ENCODE results near the gene CMTM5.

CMTM5 gene

GRCh38 chr14:23411563-23412525 is 35.0 kb downstream of the CMTM5 start:
- peaks cover 2 to 4% of the 10 kb centered on the region in 2 experiments for H3K4me1 ChIP-seq (ENCODE audit: control insufficient read depth in 1 of 2, insufficient read depth in 2 of 2, low read length in 2 of 2)
- no peak for DNase-seq
- H3K4ac ChIP-seq (ENCODE audit: low read depth, low read length), result no peak overlapping the region
- no peak overlapping the region for H4K12ac ChIP-seq (ENCODE audit: low read depth, low read length)
- H3K14ac ChIP-seq (ENCODE audit: low read length), result no peak overlapping the region
- no peak overlapping the region for H2AK5ac ChIP-seq (ENCODE audit: low read length)
- no peak overlapping the region for H3K4me2 ChIP-seq (ENCODE audit: low read length)
- H3K79me1 ChIP-seq (ENCODE audit: low read length), result no peaks in the 10 kb centered on the region
- H2BK120ac ChIP-seq (ENCODE audit: insufficient read depth, low read length, poor library complexity), result no peak overlapping the region
- no peak overlapping the region for H3K4me3 ChIP-seq (ENCODE audit: low read depth, low read length)
- H2BK5ac ChIP-seq (ENCODE audit: low read depth, low read length, poor library complexity), result no peak overlapping the region
- H3K23ac ChIP-seq (ENCODE audit: low read length), result no peak overlapping the region
- H3K27ac ChIP-seq (ENCODE audit: low read depth, low read length), result no peak overlapping the region
- H2AFZ ChIP-seq (ENCODE audit: insufficient read depth, low read length, poor library complexity), result no peak overlapping the region
- no CpG with 5 or more reads among the region's 14 CpGs for WGBS (ENCODE audit: extremely low coverage, insufficient coverage, insufficient read length)
- no peak overlapping the region for H2BK12ac ChIP-seq (ENCODE audit: low read length)
- H3K27me3 ChIP-seq (ENCODE audit: insufficient read depth, low read length), result no peaks in the 10 kb centered on the region
- no peak overlapping the region for H3K9ac ChIP-seq (ENCODE audit: low read length)
- no peak overlapping the region for H3K18ac ChIP-seq (ENCODE audit: low read length)
- no peaks in the 10 kb centered on the region for H3K79me2 ChIP-seq (ENCODE audit: control insufficient read depth, insufficient read depth, low read length, poor library complexity)
- no peaks in the 10 kb centered on the region for H3K9me3 ChIP-seq (ENCODE audit: insufficient read depth, low read depth, low read length)
- no peak overlapping the region for H4K8ac ChIP-seq (ENCODE audit: low read depth, low read length)
- no peaks in the 10 kb centered on the region for H3K36me3 ChIP-seq (ENCODE audit: control insufficient read depth in 1 of 2, insufficient read depth in 2 of 2, low read length in 2 of 2)
- H4K91ac ChIP-seq (ENCODE audit: low read depth, low read length), result no peak overlapping the region

- Histone ChIP-seq H2AFZ (ENCODE audit: insufficient read depth, low read length, poor library complexity) (no peak overlapping the region), H3K9ac (ENCODE audit: low read length) (no peak overlapping the region), H3K79me2 (ENCODE audit: control insufficient read depth, insufficient read depth, low read length, poor library complexity) (no peaks in the 10 kb centered on the region), H3K14ac (ENCODE audit: low read length) (no peak overlapping the region), H3K79me1 (ENCODE audit: low read length) (no peaks in the 10 kb centered on the region), H2BK120ac (ENCODE audit: insufficient read depth, low read length, poor library complexity) (no peak overlapping the region), H3K4ac (ENCODE audit: low read depth, low read length) (no peak overlapping the region), H2BK5ac (ENCODE audit: low read depth, low read length, poor library complexity) (no peak overlapping the region), H3K9me3 (ENCODE audit: insufficient read depth, low read depth, low read length) (no peaks in the 10 kb centered on the region), H3K27ac (ENCODE audit: low read depth, low read length) (no peak overlapping the region), H3K4me3 (ENCODE audit: low read depth, low read length) (no peak overlapping the region), H3K27me3 (ENCODE audit: insufficient read depth, low read length) (no peaks in the 10 kb centered on the region), H3K36me3 (ENCODE audit: control insufficient read depth in 1 of 2, insufficient read depth in 2 of 2, low read length in 2 of 2) (no peaks in the 10 kb centered on the region), H2AK5ac (ENCODE audit: low read length) (no peak overlapping the region), H2BK12ac (ENCODE audit: low read length) (no peak overlapping the region), H3K4me1 (ENCODE audit: control insufficient read depth in 1 of 2, insufficient read depth in 2 of 2, low read length in 2 of 2) (peaks cover 2 to 4% of the 10 kb centered on the region in 2 experiments), H3K4me2 (ENCODE audit: low read length) (no peak overlapping the region), H4K91ac (ENCODE audit: low read depth, low read length) (no peak overlapping the region), H3K18ac (ENCODE audit: low read length) (no peak overlapping the region), H4K8ac (ENCODE audit: low read depth, low read length) (no peak overlapping the region), H4K12ac (ENCODE audit: low read depth, low read length) (no peak overlapping the region), H3K23ac (ENCODE audit: low read length) (no peak overlapping the region)
- no peak for DNase-seq
- no CpG with 5 or more reads among the region's 16 CpGs for WGBS (ENCODE audit: extremely low coverage, insufficient coverage, insufficient read length)
These were observed 36.8 kb downstream of the CMTM5 start for GRCh38 chr14:23413681-23414080.

- DNase-seq, result no peak
- no peak overlapping the region for H2BK12ac ChIP-seq (ENCODE audit: low read length)
- H3K4me3 ChIP-seq (ENCODE audit: low read depth, low read length), result no peak overlapping the region
- H3K27ac ChIP-seq (ENCODE audit: low read depth, low read length), result no peak overlapping the region
- no peak overlapping the region for H3K9ac ChIP-seq (ENCODE audit: low read length)
- H3K18ac ChIP-seq (ENCODE audit: low read length), result no peak overlapping the region
- H3K27me3 ChIP-seq (ENCODE audit: insufficient read depth, low read length), result no peaks in the 10 kb centered on the region
- no peak overlapping the region for H2BK5ac ChIP-seq (ENCODE audit: low read depth, low read length, poor library complexity)
- no peak overlapping the region for H3K14ac ChIP-seq (ENCODE audit: low read length)
- H2AK5ac ChIP-seq (ENCODE audit: low read length), result no peak overlapping the region
- WGBS (ENCODE audit: extremely low coverage, insufficient coverage, insufficient read length), result no CpG with 5 or more reads among the region's 3 CpGs
- no peak overlapping the region for H4K8ac ChIP-seq (ENCODE audit: low read depth, low read length)
- H3K4ac ChIP-seq (ENCODE audit: low read depth, low read length), result no peak overlapping the region
- H3K4me1 ChIP-seq (ENCODE audit: control insufficient read depth in 1 of 2, insufficient read depth in 2 of 2, low read length in 2 of 2), result peaks cover 2 to 4% of the 10 kb centered on the region in 2 experiments
- H4K91ac ChIP-seq (ENCODE audit: low read depth, low read length), result no peak overlapping the region
- no peak overlapping the region for H3K4me2 ChIP-seq (ENCODE audit: low read length)
- H2BK120ac ChIP-seq (ENCODE audit: insufficient read depth, low read length, poor library complexity), result no peak overlapping the region
- no peak overlapping the region for H2AFZ ChIP-seq (ENCODE audit: insufficient read depth, low read length, poor library complexity)
- H3K79me1 ChIP-seq (ENCODE audit: low read length), result no peaks in the 10 kb centered on the region
- no peak overlapping the region for H4K12ac ChIP-seq (ENCODE audit: low read depth, low read length)
- no peaks in the 10 kb centered on the region for H3K36me3 ChIP-seq (ENCODE audit: control insufficient read depth in 1 of 2, insufficient read depth in 2 of 2, low read length in 2 of 2)
- no peaks in the 10 kb centered on the region for H3K79me2 ChIP-seq (ENCODE audit: control insufficient read depth, insufficient read depth, low read length, poor library complexity)
- no peaks in the 10 kb centered on the region for H3K9me3 ChIP-seq (ENCODE audit: insufficient read depth, low read depth, low read length)
- H3K23ac ChIP-seq (ENCODE audit: low read length), result no peak overlapping the region
These were observed 37.4 kb downstream of the CMTM5 start for GRCh38 chr14:23414254-23414653.

- H3K27me3 ChIP-seq (ENCODE audit: insufficient read depth, low read length), result no peaks in the 10 kb centered on the region
- H3K18ac ChIP-seq (ENCODE audit: low read length), result no peak overlapping the region
- H3K4me2 ChIP-seq (ENCODE audit: low read length), result no peak overlapping the region
- no peak overlapping the region for H3K14ac ChIP-seq (ENCODE audit: low read length)
- H2AFZ ChIP-seq (ENCODE audit: insufficient read depth, low read length, poor library complexity), result no peak overlapping the region
- WGBS (ENCODE audit: extremely low coverage, insufficient coverage, insufficient read length), result no CpG with 5 or more reads among the region's 39 CpGs
- H2AK5ac ChIP-seq (ENCODE audit: low read length), result no peak overlapping the region
- no peaks in the 10 kb centered on the region for H3K36me3 ChIP-seq (ENCODE audit: control insufficient read depth in 1 of 2, insufficient read depth in 2 of 2, low read length in 2 of 2)
- H4K91ac ChIP-seq (ENCODE audit: low read depth, low read length), result no peak overlapping the region
- H3K79me1 ChIP-seq (ENCODE audit: low read length), result no peaks in the 10 kb centered on the region
- no peaks in the 10 kb centered on the region for H3K79me2 ChIP-seq (ENCODE audit: control insufficient read depth, insufficient read depth, low read length, poor library complexity)
- H3K4ac ChIP-seq (ENCODE audit: low read depth, low read length), result no peak overlapping the region
- no peak overlapping the region for H4K8ac ChIP-seq (ENCODE audit: low read depth, low read length)
- H2BK5ac ChIP-seq (ENCODE audit: low read depth, low read length, poor library complexity), result no peak overlapping the region
- DNase-seq, result no peak
- H3K9ac ChIP-seq (ENCODE audit: low read length), result no peak overlapping the region
- no peak overlapping the region for H2BK120ac ChIP-seq (ENCODE audit: insufficient read depth, low read length, poor library complexity)
- H3K27ac ChIP-seq (ENCODE audit: low read depth, low read length), result no peak overlapping the region
- no peak overlapping the region for H3K4me3 ChIP-seq (ENCODE audit: low read depth, low read length)
- no peak overlapping the region for H2BK12ac ChIP-seq (ENCODE audit: low read length)
- H3K4me1 ChIP-seq (ENCODE audit: control insufficient read depth in 1 of 2, insufficient read depth in 2 of 2, low read length in 2 of 2), result peaks cover 2 to 4% of the 10 kb centered on the region in 2 experiments
- no peak overlapping the region for H4K12ac ChIP-seq (ENCODE audit: low read depth, low read length)
- no peaks in the 10 kb centered on the region for H3K9me3 ChIP-seq (ENCODE audit: insufficient read depth, low read depth, low read length)
- no peak overlapping the region for H3K23ac ChIP-seq (ENCODE audit: low read length)
These were observed 38.3 kb downstream of the CMTM5 start for GRCh38 chr14:23414906-23415820.

All from trophoblast cell (in vitro differentiated cells and primary cell).